ENCODE results near the gene RETN. TPM values are rescaled to one million over a fixed set of nuclear protein-coding genes. Genes with fewer than 3 reads are reported as not detected.

RETN gene
- total and polyA plus RNA-seq, 2 of the 8 experiments (the other 6 are each of a cell fraction or from before 2014, with no cell fraction given): not detected

- DNase-seq (ENCODE audit: low read depth in 1 of 2, low spot score in 2 of 2) (no peak), FAIRE-seq (no peak)
- Histone ChIP-seq H3K27ac (ENCODE audit: low read depth, low read length) (no peak overlapping the region), H3K23me2 (ENCODE audit: low read depth, low read length) (peaks cover 14% of the 10 kb centered on the region), H3K56ac (replicated peaks; ENCODE audit: insufficient read length, low read depth, low read length) (no peak overlapping the region), H3K9me3 (ENCODE audit: insufficient read depth in 2 of 2, low read depth in 1 of 2, low read length in 1 of 2) (no peaks in the 10 kb centered on the region; a peak in 1 of 4 replicates), H2BK15ac (ENCODE audit: low read length) (no peak overlapping the region), H3K9ac (replicated peaks in 1 of 4; ENCODE audit: extremely low read depth in 1 of 4, low read depth in 3 of 4, low read length in 3 of 4) (no peak overlapping the region), H3K14ac (ENCODE audit: insufficient read length) (no peak overlapping the region), H4K20me1 (replicated peaks in 1 of 2; ENCODE audit: control insufficient read depth in 1 of 2, insufficient read depth in 2 of 2, low read length in 2 of 2) (peaks cover 0 to 5% of the 10 kb centered on the region in 2 experiments), H2AK5ac (ENCODE audit: low read depth, low read length) (no peak overlapping the region), H4K5ac (ENCODE audit: insufficient read length, low read depth, low read length) (no peak overlapping the region), H2BK12ac (ENCODE audit: low read depth, low read length) (no peak overlapping the region), H2BK5ac (ENCODE audit: low read depth, low read length) (no peak overlapping the region), H4K91ac (replicated peaks; ENCODE audit: insufficient read length, low read length) (no peak overlapping the region), H3K27me3 (replicated peaks in 1 of 4; ENCODE audit: control insufficient read depth in 3 of 4, extremely low read depth in 1 of 4, insufficient read depth in 3 of 4, low read length in 3 of 4) (no peaks in the 10 kb centered on the region; a peak in 2 of 7 replicates), H3K79me2 (ENCODE audit: control insufficient read depth in 1 of 2, insufficient read depth in 2 of 2, low read length in 2 of 2) (no peaks in the 10 kb centered on the region), H2AFZ (ENCODE audit: low read length) (no peak overlapping the region), H3K23ac (ENCODE audit: insufficient read length) (no peak overlapping the region), H3K4me1 (replicated peaks in 1 of 4; ENCODE audit: control insufficient read depth in 3 of 4, insufficient read depth in 4 of 4, low read length in 3 of 4) (peaks cover 0 to 16% (median 8%) of the 10 kb centered on the region in 4 experiments; a peak in 5 of 7 replicates), H2BK120ac (replicated peaks; ENCODE audit: low read depth, low read length) (no peak overlapping the region), H3K79me1 (ENCODE audit: low read depth, low read length) (no peaks in the 10 kb centered on the region), H4K8ac (ENCODE audit: extremely low read depth, insufficient read depth, low read length) (no peak overlapping the region), H3K18ac (ENCODE audit: extremely low read depth, low read length) (no peak overlapping the region), H2BK20ac (ENCODE audit: low read length) (no peak overlapping the region), H3K4ac (replicated peaks; ENCODE audit: insufficient read length, low read depth, low read length) (no peak overlapping the region), H3K36me3 (ENCODE audit: control insufficient read depth in 2 of 4, insufficient read depth in 4 of 4, low read length in 3 of 4) (no peaks in the 10 kb centered on the region), H3K4me3 (ENCODE audit: extremely low read depth in 1 of 4, insufficient read depth in 2 of 4, low read depth in 3 of 4, low read length in 4 of 4) (no peak overlapping the region), H3K4me2 (ENCODE audit: insufficient read depth in 1 of 2, low read depth in 2 of 2, low read length in 2 of 2) (no peak overlapping the region)
- ChIA-PET CTCF (ENCODE audit: partially characterized antibody) (interaction anchor here (0.7 kb wide), 1 partner anchor 237 kb away, joined by 5 read pairs; no protein-coding TSS in a partner anchor), POLR2A (ENCODE audit: partially characterized antibody) (no interaction called here)
- 78% methylated on average over 3 of the region's 4 CpGs; no CpG with 5 or more reads in 1 of the 2 experiments for WGBS, 2 experiments (ENCODE audit: extremely low coverage in 1 of 2, insufficient coverage in 1 of 2, insufficient read length in 1 of 2, insufficient replicate concordance in 2 of 2, low coverage in 1 of 2, low lambda C conversion rate in 2 of 2, missing lambda C conversion rate in 1 of 2)
- no peak for TF ChIP-seq YY1 (IDR thresholded peaks at IDR 0.05; ENCODE audit: low read depth, low read length)
- TF ChIP-seq EP300 (IDR thresholded peaks at IDR 0.05; ENCODE audit: borderline replicate concordance in 1 of 2, low read depth in 2 of 2, low read length in 2 of 2): no peak
- TF ChIP-seq JUND (IDR thresholded peaks at IDR 0.05; ENCODE audit: low read length): no peak
- TF ChIP-seq PHF8 (conservative IDR thresholded peaks at IDR 0.05; ENCODE audit: low read depth, low read length): no peak
- TF ChIP-seq BACH1 (IDR thresholded peaks at IDR 0.05; ENCODE audit: low read length): no peak
Observed at GRCh38 chr19:7694499-7694898, 25.6 kb downstream of the RETN start.

Data from H1 (cell line).